HepG2 (cell line): ENCODE measurements around the gene FAM3A. TPM values are rescaled to one million over a fixed set of nuclear protein-coding genes. Genes with fewer than 3 reads are reported as not detected.
A peak's percentile ranks its signal among the peaks of the same experiment; 100 is the strongest.

Experiments used
- CSRNP2 ChIP-seq: sonication (generic); formaldehyde crosslinking; conservative IDR thresholded peaks from 2 replicates; pipeline ENCODE4 v1.8.0; 2022; ENCODE audit warnings: low read depth, missing genetic modification reagents
- E2F1 ChIP-seq: sonication (generic); formaldehyde crosslinking; IDR thresholded peaks from 2 replicates; pipeline ENCODE4 v1.5.0; 2020; ENCODE audit warnings: missing genetic modification reagents
- FIP1L1 ChIP-seq: fragments of 200-400 bp; formaldehyde crosslinking; IDR thresholded peaks from 2 replicates; pipeline ENCODE4 v1.6.1; 2018; ENCODE audit warnings: low read depth, mild to moderate bottlenecking, low read length, moderate library complexity, borderline replicate concordance; ENCODE audit not compliant: insufficient read depth
- FOSL2 ChIP-seq: sonication (generic); formaldehyde crosslinking; IDR thresholded peaks from 2 replicates; pipeline ENCODE4 v1.4.0; 2020; ENCODE audit warnings: missing genetic modification reagents
- KLF11 ChIP-seq: IDR thresholded peaks from 2 replicates; pipeline ENCODE4 v1.6.1; 2016; ENCODE audit warnings: missing compliant biosample characterization
- MED13 ChIP-seq: sonication (generic); formaldehyde crosslinking; IDR thresholded peaks from 2 replicates; pipeline ENCODE4 v1.5.0; 2020; ENCODE audit warnings: missing genetic modification reagents
- MXD3 ChIP-seq: IDR thresholded peaks from 2 replicates; pipeline ENCODE4 v1.6.1; 2016; ENCODE audit warnings: mild to moderate bottlenecking, missing biosample characterization, missing genetic modification reagents
- NFYC ChIP-seq: IDR thresholded peaks from 2 replicates; pipeline ENCODE4 v1.6.1; 2016; ENCODE audit warnings: missing genetic modification reagents, missing compliant biosample characterization
- POGZ ChIP-seq: sonication (generic); formaldehyde crosslinking; IDR thresholded peaks from 2 replicates; pipeline ENCODE4 v1.4.0; 2020; ENCODE audit warnings: mild to moderate bottlenecking, missing genetic modification reagents
- POLR2A ChIP-seq, 2 experiments: IDR thresholded peaks; 2 replicates each; pipeline ENCODE4 v1.6.1; 2011; ENCODE audit warnings: low read depth in 2 of 2, low read length in 2 of 2, mild to moderate bottlenecking in 1 of 2, moderate library complexity in 1 of 2; ENCODE audit not compliant: insufficient read depth in 1 of 2
- RBFOX2 ChIP-seq: fragments of 200-400 bp; formaldehyde crosslinking; IDR thresholded peaks from 2 replicates; pipeline ENCODE4 v1.6.1; 2017; ENCODE audit warnings: low read depth, mild to moderate bottlenecking, low read length
- SALL1 ChIP-seq: sonication (generic); formaldehyde crosslinking; IDR thresholded peaks from 2 replicates; pipeline ENCODE4 v1.8.0; 2022; ENCODE audit warnings: mild to moderate bottlenecking, missing genetic modification reagents
- TIGD3 ChIP-seq: sonication (generic); formaldehyde crosslinking; IDR thresholded peaks from 2 replicates; pipeline ENCODE4 v1.5.1; 2020; ENCODE audit warnings: mild to moderate bottlenecking, missing genetic modification reagents, borderline replicate concordance
- TRIM24 ChIP-seq: sonication (generic); formaldehyde crosslinking; IDR thresholded peaks from 2 replicates; pipeline ENCODE4 v1.8.0; 2022; ENCODE audit warnings: mild to moderate bottlenecking, missing genetic modification reagents
- ZNF572 ChIP-seq: sonication (generic); formaldehyde crosslinking; IDR thresholded peaks from 2 replicates; pipeline ENCODE4 v1.5.1; 2020; ENCODE audit warnings: mild to moderate bottlenecking, missing genetic modification reagents
- ZNF800 ChIP-seq: sonication (generic); formaldehyde crosslinking; IDR thresholded peaks from 2 replicates; pipeline ENCODE4 v1.4.0; 2020; ENCODE audit warnings: missing genetic modification reagents
- polyA plus RNA-seq, 8 experiments: library from polyadenylated mRNA; depleted of rRNA in 3 of 8; stranded (reverse) in 7 of 8; unstranded in 1 of 8; fragments of >200 nt; fragmentation: Illumina TruSeq in 4 of 8; extraction: Trizol in 4 of 8; gene quantifications; 2 replicates each; pipeline versions ENCODE4 v1.2.1 to v1.2.3, GENCODE V29; 2011 to 2016; ENCODE audit warnings: low read depth in 4 of 8, missing spikeins in 1 of 8, mixed read lengths in 1 of 8; ENCODE audit not compliant: insufficient read depth in 1 of 8
- total RNA-seq, 5 experiments: library from RNA; depleted of rRNA; stranded (reverse); fragments of >200 nt; fragmentation: Illumina TruSeq; extraction: Trizol; gene quantifications; 2 replicates each; pipeline ENCODE4 v1.2.3, GENCODE V29; 2016; ENCODE audit warnings: low read depth in 1 of 5

Gene FAM3A
- total and polyA plus RNA-seq, 2 of the 13 experiments (the other 11 are each of a cell fraction or from before 2014, with no cell fraction given): 11.2 to 22.7 TPM

- 0 out of 4 replicates have a peak, but pooled peaks of 1 of the 2 experiments have one; percentile 17 for TF ChIP-seq POLR2A (IDR thresholded peaks at IDR 0.05; ENCODE audit: insufficient read depth in 1 of 2, low read depth in 2 of 2, low read length in 2 of 2)
- no peak for TF ChIP-seq FOSL2 (CRISPR knock-in tag)
- TF ChIP-seq E2F1 (CRISPR knock-in tag): peak; percentile 77; the same call in 1 of the 2 replicates
- TF ChIP-seq ZNF572 (CRISPR knock-in tag): no peak
- no peak for TF ChIP-seq KLF11 (CRISPR knock-in tag)
- peak; percentile 50; the same call in 1 of the 2 replicates for TF ChIP-seq MXD3 (CRISPR knock-in tag)
- TF ChIP-seq TIGD3 (CRISPR knock-in tag): no peak
- TF ChIP-seq SALL1: peak; percentile 77; the same call in 1 of the 2 replicates
- peak; percentile 75; the same call in 1 of the 2 replicates for TF ChIP-seq FIP1L1
- no peak for TF ChIP-seq CSRNP2 (CRISPR knock-in tag)
- TF ChIP-seq MED13: no peak
- peak; percentile 38; the same call in 1 of the 2 replicates for TF ChIP-seq RBFOX2
- TF ChIP-seq POGZ (CRISPR knock-in tag): no peak
- TF ChIP-seq ZNF800: no peak
- TF ChIP-seq NFYC (CRISPR knock-in tag): no peak
- TF ChIP-seq TRIM24: no peak
These were observed 37.1 kb downstream of the FAM3A start, which contains the start of gene LAGE3 (continued) for GRCh38 chrX:154478728-154479622.
